ENCODE data around the gene HIPK2. TPM values are rescaled to one million over a fixed set of nuclear protein-coding genes. Genes with fewer than 3 reads are reported as not detected.

HIPK2 gene
- total RNA-seq, 2 donors from 2014 or later: 95.1 to 125 TPM

DNA sequence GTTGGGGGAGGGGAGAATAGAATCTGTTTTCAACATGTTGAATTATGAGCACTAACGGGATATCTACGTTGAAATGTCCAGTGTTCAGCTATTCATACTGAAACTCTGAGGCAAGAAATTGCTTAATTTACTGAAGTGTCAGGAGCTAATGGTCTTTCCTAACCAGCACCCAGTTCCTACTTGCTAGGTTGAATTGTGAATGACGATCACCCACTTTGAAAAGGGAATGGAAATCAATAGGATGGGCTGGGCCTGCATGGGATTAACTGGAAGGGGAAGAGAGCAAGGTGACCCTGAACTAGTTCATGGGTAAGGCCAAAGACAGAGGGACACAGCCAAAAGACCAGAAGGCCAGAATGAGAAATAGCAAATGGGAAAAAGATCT, 51.3 kb downstream of the HIPK2 start:
- Histone ChIP-seq H3K9me3 (ENCODE audit: control insufficient read depth, low read length) (no peaks in the 10 kb centered on the region), H3K9ac (ENCODE audit: extremely low read depth, low read length, poor library complexity, severe bottlenecking) (no peak overlapping the region), H3K4me3 (ENCODE audit: low read length) (no peak overlapping the region), H3K36me3 (ENCODE audit: control insufficient read depth, insufficient read depth, low read length) (peaks cover 21% of the 10 kb centered on the region), H3K27ac (ENCODE audit: low read depth, low read length) (no peak overlapping the region), H3K27me3 (ENCODE audit: control insufficient read depth, insufficient read depth, low read length, poor library complexity, severe bottlenecking) (no peaks in the 10 kb centered on the region), H3K4me1 (ENCODE audit: control insufficient read depth, insufficient read depth, low read length) (peaks cover 4% of the 10 kb centered on the region)
- Mint-ChIP-seq H3K27me3 (ENCODE audit: insufficient read depth) (no peaks in the 10 kb centered on the region), H3K27ac (no peak overlapping the region), H3K9me3 (no peaks in the 10 kb centered on the region), H3K4me3 (no peak overlapping the region), H3K4me1 (peaks cover 23% of the 10 kb centered on the region), H3K36me3 (ENCODE audit: low read depth) (peaks cover 21% of the 10 kb centered on the region)
- TF ChIP-seq, protein P1, sequence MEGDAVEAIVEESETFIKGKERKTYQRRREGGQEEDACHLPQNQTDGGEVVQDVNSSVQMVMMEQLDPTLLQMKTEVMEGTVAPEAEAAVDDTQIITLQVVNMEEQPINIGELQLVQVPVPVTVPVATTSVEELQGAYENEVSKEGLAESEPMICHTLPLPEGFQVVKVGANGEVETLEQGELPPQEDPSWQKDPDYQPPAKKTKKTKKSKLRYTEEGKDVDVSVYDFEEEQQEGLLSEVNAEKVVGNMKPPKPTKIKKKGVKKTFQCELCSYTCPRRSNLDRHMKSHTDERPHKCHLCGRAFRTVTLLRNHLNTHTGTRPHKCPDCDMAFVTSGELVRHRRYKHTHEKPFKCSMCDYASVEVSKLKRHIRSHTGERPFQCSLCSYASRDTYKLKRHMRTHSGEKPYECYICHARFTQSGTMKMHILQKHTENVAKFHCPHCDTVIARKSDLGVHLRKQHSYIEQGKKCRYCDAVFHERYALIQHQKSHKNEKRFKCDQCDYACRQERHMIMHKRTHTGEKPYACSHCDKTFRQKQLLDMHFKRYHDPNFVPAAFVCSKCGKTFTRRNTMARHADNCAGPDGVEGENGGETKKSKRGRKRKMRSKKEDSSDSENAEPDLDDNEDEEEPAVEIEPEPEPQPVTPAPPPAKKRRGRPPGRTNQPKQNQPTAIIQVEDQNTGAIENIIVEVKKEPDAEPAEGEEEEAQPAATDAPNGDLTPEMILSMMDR (conservative IDR thresholded peaks at IDR 0.05): no peak
- no peak for DNase-seq
- WGBS, 2 experiments (ENCODE audit: insufficient coverage in 1 of 2, insufficient read length in 1 of 2): 90 to 92% methylated on average over 3 of the region's 3 CpGs

DNA sequence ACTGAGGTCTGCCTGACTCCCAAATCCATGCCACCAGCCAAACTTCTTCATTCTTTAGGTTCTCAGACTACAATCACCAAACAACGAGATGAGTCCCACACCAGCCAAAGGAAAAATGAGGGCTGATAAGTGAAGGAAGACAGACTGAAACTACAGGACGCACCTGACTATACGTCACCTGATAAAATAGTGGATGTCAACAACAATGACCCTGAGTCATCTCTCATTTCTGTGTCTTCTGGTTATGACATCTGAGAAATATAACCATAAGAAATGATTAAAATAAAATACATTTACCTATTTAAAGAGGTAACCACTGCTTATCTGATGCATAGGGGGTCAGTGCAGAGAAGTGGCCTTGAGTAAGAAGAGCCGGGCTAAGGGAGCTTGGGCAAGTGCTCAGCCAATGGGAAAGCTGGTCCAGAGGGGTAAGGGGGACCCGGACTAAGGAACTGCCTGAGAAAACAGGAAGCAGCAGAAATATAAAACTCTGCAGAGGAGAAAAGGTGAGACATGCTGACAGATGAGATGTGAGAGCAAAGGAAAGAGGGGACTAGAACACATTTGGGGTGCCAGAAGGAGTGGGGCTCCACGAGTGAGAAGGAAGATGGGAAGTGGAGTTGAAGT, 51.8 kb downstream of the HIPK2 start:
- Mint-ChIP-seq H3K27me3 (ENCODE audit: insufficient read depth) (no peaks in the 10 kb centered on the region), H3K9me3 (no peaks in the 10 kb centered on the region), H3K36me3 (ENCODE audit: low read depth) (peaks cover 21% of the 10 kb centered on the region), H3K27ac (no peak overlapping the region), H3K4me1 (peaks cover 26% of the 10 kb centered on the region), H3K4me3 (no peak overlapping the region)
- TF ChIP-seq, protein P1 (conservative IDR thresholded peaks at IDR 0.05): no peak
- H3K27me3 ChIP-seq (ENCODE audit: control insufficient read depth, insufficient read depth, low read length, poor library complexity, severe bottlenecking): no peaks in the 10 kb centered on the region
- H3K9ac ChIP-seq (ENCODE audit: extremely low read depth, low read length, poor library complexity, severe bottlenecking): no peak overlapping the region
- peaks cover 4% of the 10 kb centered on the region for H3K4me1 ChIP-seq (ENCODE audit: control insufficient read depth, insufficient read depth, low read length)
- H3K36me3 ChIP-seq (ENCODE audit: control insufficient read depth, insufficient read depth, low read length): peaks cover 21% of the 10 kb centered on the region
- 91 to 95% methylated on average over 3 to 6 of the region's 6 CpGs for WGBS, 2 experiments (ENCODE audit: insufficient coverage in 1 of 2, insufficient read length in 1 of 2)
- no peaks in the 10 kb centered on the region for H3K9me3 ChIP-seq (ENCODE audit: control insufficient read depth, low read length)
- H3K27ac ChIP-seq (ENCODE audit: low read depth, low read length): no peak overlapping the region
- DNase-seq: peak; percentile 14
- H3K4me3 ChIP-seq (ENCODE audit: low read length): no peak overlapping the region

DNA sequence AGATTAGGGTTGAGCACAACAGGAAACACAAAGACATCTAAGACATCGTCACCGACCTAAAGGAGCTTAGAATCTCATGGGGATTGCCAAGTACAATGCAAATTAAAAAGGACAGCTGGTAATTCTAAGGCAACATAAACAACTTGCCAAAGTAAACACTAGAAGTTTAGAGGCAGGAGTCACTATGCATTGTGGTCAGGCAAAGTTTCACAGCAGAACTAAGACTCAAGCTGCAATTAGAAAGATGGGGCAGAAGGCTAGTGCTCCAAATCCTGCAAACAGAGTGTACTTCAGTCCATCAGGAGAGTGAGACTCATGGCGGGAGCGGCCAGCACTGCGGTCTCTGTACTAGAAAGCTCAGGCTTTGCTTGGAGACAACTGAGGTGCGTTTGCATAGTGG, 52.7 kb downstream of the HIPK2 start:
- TF ChIP-seq, protein P1 (conservative IDR thresholded peaks at IDR 0.05): no peak
- peaks cover 21% of the 10 kb centered on the region for H3K36me3 Mint-ChIP-seq (ENCODE audit: low read depth)
- H3K27me3 Mint-ChIP-seq (ENCODE audit: insufficient read depth): no peaks in the 10 kb centered on the region
- WGBS, 2 experiments (ENCODE audit: insufficient coverage in 1 of 2, insufficient read length in 1 of 2): 88 to 89% methylated on average over 4 to 6 of the region's 6 CpGs
- no peaks in the 10 kb centered on the region for H3K9me3 Mint-ChIP-seq
- H3K27ac Mint-ChIP-seq: no peak overlapping the region
- peaks cover 26% of the 10 kb centered on the region for H3K4me1 Mint-ChIP-seq
- Histone ChIP-seq H3K27me3 (ENCODE audit: control insufficient read depth, insufficient read depth, low read length, poor library complexity, severe bottlenecking) (no peaks in the 10 kb centered on the region), H3K4me1 (ENCODE audit: control insufficient read depth, insufficient read depth, low read length) (peaks cover 4% of the 10 kb centered on the region), H3K36me3 (ENCODE audit: control insufficient read depth, insufficient read depth, low read length) (peaks cover 17% of the 10 kb centered on the region), H3K9ac (ENCODE audit: extremely low read depth, low read length, poor library complexity, severe bottlenecking) (no peak overlapping the region), H3K27ac (ENCODE audit: low read depth, low read length) (no peak overlapping the region), H3K4me3 (ENCODE audit: low read length) (no peak overlapping the region), H3K9me3 (ENCODE audit: control insufficient read depth, low read length) (no peaks in the 10 kb centered on the region)
- no peak overlapping the region for H3K4me3 Mint-ChIP-seq
- DNase-seq: peak; percentile 36
